GM12864 (cell line): ENCODE data around the gene LGALS3BP.
A peak's percentile ranks its signal among the peaks of the same experiment; 100 is the strongest.

Experiments used
- DNase-seq: peaks from one replicate; pipeline ENCODE4 v3.0.0-alpha.2; 2011; ENCODE audit warnings: low read depth
- H3K4me3 ChIP-seq: 2 replicates; pipeline ENCODE4 v1.5.1; 2011; ENCODE audit warnings: mild to moderate bottlenecking, low read depth, low read length, control low read depth
- CTCF ChIP-seq: IDR thresholded peaks from 2 replicates; pipeline ENCODE4 v1.5.1; 2011; ENCODE audit warnings: low read depth, mild to moderate bottlenecking, moderate library complexity, low read length, control low read depth, inconsistent platforms; ENCODE audit errors: missing control alignments

LGALS3BP gene

DNA sequence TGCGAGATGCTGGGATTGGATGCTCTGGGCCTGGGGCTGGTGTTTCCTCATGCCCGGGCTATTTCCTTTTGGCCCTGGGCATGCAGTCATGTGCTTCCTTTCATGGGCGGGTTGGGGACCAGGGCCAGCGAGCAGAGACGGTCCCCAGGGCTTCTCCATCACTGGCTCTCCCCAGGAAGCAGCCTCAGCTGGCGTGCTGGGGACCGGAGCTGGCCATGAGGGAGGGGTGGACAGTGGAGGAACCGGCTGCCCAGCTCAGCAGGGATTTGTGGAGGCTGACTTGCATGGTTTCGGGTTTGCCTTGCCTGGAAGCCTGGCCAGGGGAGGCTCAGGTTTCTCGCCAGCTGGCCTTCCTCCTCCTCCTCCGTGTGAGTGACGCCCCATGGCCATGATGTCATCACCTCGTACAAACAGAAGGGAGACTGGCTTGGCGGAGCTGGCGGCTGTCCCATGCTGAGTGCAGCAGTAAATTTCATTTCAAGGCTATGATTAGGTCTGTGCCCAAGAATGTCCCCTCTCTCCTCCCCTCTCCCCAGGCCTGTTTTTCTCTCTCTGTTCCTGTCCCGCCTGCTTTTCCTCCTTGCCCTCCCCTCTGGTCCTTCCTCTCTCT lies 45.7 kb downstream of the LGALS3BP start:
- H3K4me3 ChIP-seq, result no peak overlapping the region
- no peak for TF ChIP-seq CTCF
- DNase-seq, result no peak

GRCh38 chr17:78933025-78933958 lies 46.4 kb downstream of the LGALS3BP start:
- peak; percentile 44 for DNase-seq
- no peak overlapping the region for H3K4me3 ChIP-seq
- TF ChIP-seq CTCF, result no peak

GRCh38 chr17:78929908-78930775 lies 49.6 kb downstream of the LGALS3BP start:
- H3K4me3 ChIP-seq, result no peak overlapping the region
- no peak for DNase-seq
- TF ChIP-seq CTCF, result no peak

- no peak for TF ChIP-seq CTCF
- no peak for DNase-seq
- H3K4me3 ChIP-seq, result no peak overlapping the region
Observed at GRCh38 chr17:78925662-78926555, 53.8 kb downstream of the LGALS3BP start.

- no peak for DNase-seq
- H3K4me3 ChIP-seq, result no peak within 1 kb of the TSS
- peak; percentile 24 for TF ChIP-seq CTCF
Observed at GRCh38 chr17:78925234-78925633, 54.5 kb downstream of the LGALS3BP start, which contains the start of gene TIMP2. TIMP2 (minus strand) TSS chr17:78925387; CDS start chr17:78925088, 299 bp downstream.
